NCI-H510A treated with DMSO at 0.1 percent for 48 hours (cell line): ENCODE data around the gene ANTXR1.

Experiments
- DNase-seq: peaks from one replicate; lab custom pipeline; 2025; lab: John Stamatoyannopoulos, UW

The ANTXR1 gene

GRCh38 chr2:69070969-69071368 is 58.0 kb downstream of the ANTXR1 start:
- DNase-seq, result no peak

GRCh38 chr2:69073928-69074570 is 61.1 kb downstream of the ANTXR1 start:
- DNase-seq, result no peak

GRCh38 chr2:69074918-69075317 is 61.9 kb downstream of the ANTXR1 start:
- no peak for DNase-seq

- no peak for DNase-seq
Measured at GRCh38 chr2:69075486-69075885, 62.5 kb downstream of the ANTXR1 start.

- DNase-seq, result no peak
Measured at GRCh38 chr2:69076601-69077000, 63.6 kb downstream of the ANTXR1 start.

- DNase-seq, result no peak
Measured at GRCh38 chr2:69077252-69077950, 64.4 kb downstream of the ANTXR1 start.

- DNase-seq, result no peak
Measured at GRCh38 chr2:69080071-69080470, 67.1 kb downstream of the ANTXR1 start.

- no peak for DNase-seq
Measured at GRCh38 chr2:69081001-69081580, 68.1 kb downstream of the ANTXR1 start.

- no peak for DNase-seq
Measured at GRCh38 chr2:69081757-69082156, 68.8 kb downstream of the ANTXR1 start.

- DNase-seq, result peak; percentile 71
Measured at GRCh38 chr2:69082430-69082997, 69.5 kb downstream of the ANTXR1 start.

GRCh38 chr2:69083235-69083748 is 70.3 kb downstream of the ANTXR1 start:
- DNase-seq, result no peak

GRCh38 chr2:69084492-69084891 is 71.5 kb downstream of the ANTXR1 start:
- DNase-seq, result no peak

GRCh38 chr2:69086466-69086865 is 73.5 kb downstream of the ANTXR1 start:
- DNase-seq, result no peak

- no peak for DNase-seq
Measured at GRCh38 chr2:69087211-69087911, 74.4 kb downstream of the ANTXR1 start.

- DNase-seq, result no peak
Measured at GRCh38 chr2:69087912-69088240, 74.9 kb downstream of the ANTXR1 start.

- no peak for DNase-seq
Measured at GRCh38 chr2:69088466-69088865, 75.5 kb downstream of the ANTXR1 start.

- no peak for DNase-seq
Measured at GRCh38 chr2:69089266-69089665, 76.3 kb downstream of the ANTXR1 start.

GRCh38 chr2:69089998-69090397 is 77.0 kb downstream of the ANTXR1 start:
- DNase-seq, result no peak

GRCh38 chr2:69090820-69091219 is 77.8 kb downstream of the ANTXR1 start:
- DNase-seq, result no peak

- no peak for DNase-seq
Measured at GRCh38 chr2:69092857-69093256, 79.9 kb downstream of the ANTXR1 start.

- DNase-seq, result no peak
Measured at GRCh38 chr2:69095305-69095704, 82.3 kb downstream of the ANTXR1 start.

GRCh38 chr2:69096326-69097095 is 83.5 kb downstream of the ANTXR1 start:
- no peak for DNase-seq
